Endothelial cell of umbilical vein (primary cell): ENCODE measurements around the gene OR51B2. TPM values are rescaled to one million over a fixed set of nuclear protein-coding genes. Genes with fewer than 3 reads are reported as not detected.

Source experiments
- BruUV-seq: library from RNA; stranded (reverse); fragments of 400-500 nt; replicated peaks from 2 replicates; lab custom pipeline; 2021; lab: Mats Ljungman, UMichigan
- CTCF ChIA-PET: fragments of 300-600, 350-600 bp; sonication (Branson Sonifier 250); formaldehyde crosslinking; loops from one replicate; lab custom pipeline; 2021; ENCODE audit warnings: antibody characterized with exemption, inconsistent platforms; lab: Charles Lee
- POLR2A ChIA-PET: fragments of 300-600, 350-600 bp; sonication (Branson Sonifier 250); formaldehyde crosslinking; loops from one replicate; lab custom pipeline; 2021; ENCODE audit warnings: antibody characterized with exemption, inconsistent platforms; lab: Charles Lee
- DNase-seq: peaks from one replicate; pipeline ENCODE4 v3.0.0-alpha.2; 2011; ENCODE audit warnings: low read depth, low spot score
- FAIRE-seq: peaks from 2 replicates; lab custom pipeline; 2011; peaks lifted over from hg19 to GRCh38; lab: Jason Lieb, UNC
- H2AFZ ChIP-seq: 2 replicates; pipeline ENCODE4 v1.6.0; 2012; ENCODE audit warnings: low read depth, low read length, control low read depth, inconsistent platforms
- H3K27ac ChIP-seq: 2 replicates; pipeline ENCODE4 v1.5.1; 2011; ENCODE audit warnings: low read depth, mild to moderate bottlenecking, control low read depth, low read length, moderate library complexity; ENCODE audit not compliant: insufficient read depth
- H3K27me3 ChIP-seq, 2 experiments: 2 replicates each; pipeline versions ENCODE4 v1.6.0 to v1.6.1; 2011; ENCODE audit warnings: low read length in 2 of 2, mixed read lengths in 1 of 2; ENCODE audit not compliant: control insufficient read depth in 2 of 2, insufficient read depth in 2 of 2
- H3K36me3 ChIP-seq, 2 experiments: 2 replicates in 1 of 2; 3 replicates in 1 of 2; pipeline ENCODE4 v1.5.1; 2011; ENCODE audit warnings: low read length in 2 of 2, mild to moderate bottlenecking in 1 of 2, moderate library complexity in 1 of 2; ENCODE audit not compliant: control insufficient read depth in 2 of 2, insufficient read depth in 2 of 2; ENCODE audit errors: extremely low read depth in 1 of 2
- H3K4me1 ChIP-seq: 3 replicates; pipeline ENCODE4 v1.5.1; 2011; ENCODE audit warnings: mild to moderate bottlenecking, low read length; ENCODE audit not compliant: control insufficient read depth, insufficient read depth; ENCODE audit errors: extremely low read depth
- H3K4me2 ChIP-seq: 2 replicates; pipeline ENCODE4 v1.6.1; 2011; ENCODE audit warnings: low read length, control low read depth, mixed read lengths; ENCODE audit not compliant: insufficient read depth
- H3K4me3 ChIP-seq, 3 experiments: fragments of 200-600 bp in 1 of 3; sonication (generic), shearing (Covaris generic) in 1 of 3; replicated peaks in 1 of 3; 2 replicates each; pipeline ENCODE4 v1.5.1; 2011 to 2016; ENCODE audit warnings: control low read depth in 3 of 3, low read length in 3 of 3, mild to moderate bottlenecking in 2 of 3, inconsistent platforms in 1 of 3, low read depth in 1 of 3, moderate library complexity in 1 of 3; ENCODE audit not compliant: insufficient read depth in 1 of 3
- H3K79me2 ChIP-seq: 2 replicates; pipeline ENCODE4 v1.6.0; 2012; ENCODE audit warnings: low read length, inconsistent platforms; ENCODE audit not compliant: control insufficient read depth, insufficient read depth
- H3K9ac ChIP-seq: replicated peaks from 2 replicates; pipeline ENCODE3; 2011; ENCODE audit warnings: low read length, control low read depth; ENCODE audit not compliant: insufficient read depth; ENCODE audit errors: extremely low read depth
- H3K9me1 ChIP-seq: replicated peaks from 3 replicates; pipeline ENCODE4 v1.6.0; 2011; ENCODE audit warnings: mild to moderate bottlenecking, low read length; ENCODE audit not compliant: control insufficient read depth, insufficient read depth; ENCODE audit errors: extremely low read depth
- H3K9me3 ChIP-seq: replicated peaks from 2 replicates; pipeline ENCODE4 v1.5.1; 2012; ENCODE audit warnings: low read length, inconsistent platforms; ENCODE audit not compliant: control insufficient read depth, insufficient read depth
- H4K20me1 ChIP-seq: replicated peaks from 2 replicates; pipeline ENCODE3; 2011; ENCODE audit warnings: mild to moderate bottlenecking, low read length; ENCODE audit not compliant: control insufficient read depth, insufficient read depth; ENCODE audit errors: extremely low read depth
- FOS ChIP-seq: IDR thresholded peaks from 2 replicates; pipeline ENCODE4 v1.6.1; 2011; ENCODE audit warnings: mild to moderate bottlenecking, low read length, moderate library complexity, borderline replicate concordance; ENCODE audit not compliant: insufficient read depth
- GATA2 ChIP-seq: IDR thresholded peaks from 2 replicates; pipeline ENCODE4 v1.7.0; 2011; ENCODE audit warnings: low read depth, mild to moderate bottlenecking, moderate library complexity, mixed read lengths, low read length; ENCODE audit not compliant: insufficient read length, insufficient read depth
- JUN ChIP-seq: IDR thresholded peaks from 2 replicates; pipeline ENCODE4 v1.6.1; 2011; ENCODE audit warnings: borderline replicate concordance, low read depth; ENCODE audit not compliant: insufficient read length, insufficient read depth
- POLR2AphosphoS5 ChIP-seq: IDR thresholded peaks from 2 replicates; pipeline ENCODE4 v1.6.1; 2012; ENCODE audit warnings: low read depth, mild to moderate bottlenecking, control low read depth, low read length, moderate library complexity; ENCODE audit not compliant: insufficient read depth
- dilution Hi-C: fragments of 300-500 bp; cut with MboI; formaldehyde crosslinking; loops from one replicate; pipeline ENCODE4 v1.15.0; 2019; ENCODE audit warnings: low sequenced_read_pairs; ENCODE audit not compliant: extremely low pct_ligation_motif_present
- intact Hi-C: fragments of 100-400 bp; cut with micrococcal nuclease; formaldehyde crosslinking; loops from one replicate; pipeline ENCODE4 v1.10.0; 2022
- polyA plus RNA-seq, 4 experiments: library from polyadenylated mRNA; depleted of rRNA in 3 of 4; stranded (reverse) in 3 of 4; unstranded in 1 of 4; fragments of >200 nt; gene quantifications; 2 replicates each; pipeline versions ENCODE4 v1.2.1 to v1.2.3, GENCODE V29; 2011 to 2012; ENCODE audit warnings: missing spikeins in 1 of 4
- total RNA-seq: library from RNA; stranded (reverse); gene quantifications from 2 replicates; pipeline ENCODE4 v1.2.3, GENCODE V29; 2021
- TF ChIP-seq, protein P1 (sequence below), 2 donors: IDR thresholded peaks; 1 replicate in 1 of 2; 2 replicates in 1 of 2; pipeline ENCODE4 v1.5.1; 2011; ENCODE audit warnings: low read length in 2 of 2, mild to moderate bottlenecking in 2 of 2, moderate library complexity in 2 of 2, control low read depth in 1 of 2, inconsistent platforms in 1 of 2, low read depth in 1 of 2; ENCODE audit not compliant: insufficient read depth in 1 of 2; ENCODE audit errors: extremely low read depth in 1 of 2

Gene OR51B2
- total and polyA plus RNA-seq, 2 donors (not counting 3 experiments of a cell fraction or from before 2014, with no cell fraction given), result not detected

DNA sequence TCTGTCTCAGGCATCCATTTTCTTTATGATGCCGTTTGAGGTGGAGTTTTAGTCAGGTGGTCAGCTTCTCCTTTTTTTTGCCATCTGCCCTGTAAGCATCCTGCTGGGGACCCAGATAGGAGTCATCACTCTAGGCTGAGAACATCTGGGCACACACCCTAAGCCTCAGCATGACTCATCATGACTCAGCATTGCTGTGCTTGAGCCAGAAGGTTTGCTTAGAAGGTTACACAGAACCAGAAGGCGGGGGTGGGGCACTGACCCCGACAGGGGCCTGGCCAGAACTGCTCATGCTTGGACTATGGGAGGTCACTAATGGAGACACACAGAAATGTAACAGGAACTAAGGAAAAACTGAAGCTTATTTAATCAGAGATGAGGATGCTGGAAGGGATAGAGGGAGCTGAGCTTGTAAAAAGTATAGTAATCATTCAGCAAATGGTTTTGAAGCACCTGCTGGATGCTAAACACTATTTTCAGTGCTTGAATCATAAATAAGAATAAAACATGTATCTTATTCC lies 43.5 kb downstream of the OR51B2 start:
- Histone ChIP-seq H4K20me1 (no peaks in the 10 kb centered on the region), H3K27me3 (no peaks in the 10 kb centered on the region), H3K36me3 (no peaks in the 10 kb centered on the region), H3K79me2 (no peaks in the 10 kb centered on the region), H3K4me2 (no peak overlapping the region), H3K4me3 (no peak overlapping the region), H3K9me3 (no peaks in the 10 kb centered on the region), H3K27ac (peak overlapping the region; percentile 5), H2AFZ (no peak overlapping the region), H3K9me1 (no peaks in the 10 kb centered on the region), H3K4me1 (peaks cover 11% of the 10 kb centered on the region), H3K9ac (no peak overlapping the region)
- peak; percentile 99 for FAIRE-seq
- CTCF ChIA-PET, result interaction anchor here (0.6 to 1.6 kb wide), 6 partner anchors 10 to 1093 kb away, joined by 3 to 12 read pairs (median 4); no protein-coding TSS in a partner anchor
- intact Hi-C loops (loop anchor here (1.0 kb wide), 1 partner anchor 87 kb away; no protein-coding TSS in a partner anchor), dilution Hi-C loops (no loop called here)
- POLR2A ChIA-PET, result no interaction called here
- DNase-seq, result peak; percentile 96
- no TSS peak for BruUV-seq
- TF ChIP-seq JUN, result peak; percentile 99
- peak; percentile 100 for TF ChIP-seq FOS
- TF ChIP-seq POLR2AphosphoS5, result peak; percentile 86
- TF ChIP-seq GATA2, result peak; percentile 46
- TF ChIP-seq, protein P1, sequence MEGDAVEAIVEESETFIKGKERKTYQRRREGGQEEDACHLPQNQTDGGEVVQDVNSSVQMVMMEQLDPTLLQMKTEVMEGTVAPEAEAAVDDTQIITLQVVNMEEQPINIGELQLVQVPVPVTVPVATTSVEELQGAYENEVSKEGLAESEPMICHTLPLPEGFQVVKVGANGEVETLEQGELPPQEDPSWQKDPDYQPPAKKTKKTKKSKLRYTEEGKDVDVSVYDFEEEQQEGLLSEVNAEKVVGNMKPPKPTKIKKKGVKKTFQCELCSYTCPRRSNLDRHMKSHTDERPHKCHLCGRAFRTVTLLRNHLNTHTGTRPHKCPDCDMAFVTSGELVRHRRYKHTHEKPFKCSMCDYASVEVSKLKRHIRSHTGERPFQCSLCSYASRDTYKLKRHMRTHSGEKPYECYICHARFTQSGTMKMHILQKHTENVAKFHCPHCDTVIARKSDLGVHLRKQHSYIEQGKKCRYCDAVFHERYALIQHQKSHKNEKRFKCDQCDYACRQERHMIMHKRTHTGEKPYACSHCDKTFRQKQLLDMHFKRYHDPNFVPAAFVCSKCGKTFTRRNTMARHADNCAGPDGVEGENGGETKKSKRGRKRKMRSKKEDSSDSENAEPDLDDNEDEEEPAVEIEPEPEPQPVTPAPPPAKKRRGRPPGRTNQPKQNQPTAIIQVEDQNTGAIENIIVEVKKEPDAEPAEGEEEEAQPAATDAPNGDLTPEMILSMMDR (IDR thresholded peaks at IDR 0.05; ENCODE audit: extremely low read depth in 1 of 2, insufficient read depth in 1 of 2, low read depth in 1 of 2, low read length in 2 of 2), result no peak
